ENCODE data around the gene TTC12. TPM values are rescaled to one million over a fixed set of nuclear protein-coding genes. Genes with fewer than 3 reads are reported as not detected.

Gene TTC12
- total and polyA plus RNA-seq, 2 donors from 2014 or later = 16.7 to 34.4 TPM

DNA sequence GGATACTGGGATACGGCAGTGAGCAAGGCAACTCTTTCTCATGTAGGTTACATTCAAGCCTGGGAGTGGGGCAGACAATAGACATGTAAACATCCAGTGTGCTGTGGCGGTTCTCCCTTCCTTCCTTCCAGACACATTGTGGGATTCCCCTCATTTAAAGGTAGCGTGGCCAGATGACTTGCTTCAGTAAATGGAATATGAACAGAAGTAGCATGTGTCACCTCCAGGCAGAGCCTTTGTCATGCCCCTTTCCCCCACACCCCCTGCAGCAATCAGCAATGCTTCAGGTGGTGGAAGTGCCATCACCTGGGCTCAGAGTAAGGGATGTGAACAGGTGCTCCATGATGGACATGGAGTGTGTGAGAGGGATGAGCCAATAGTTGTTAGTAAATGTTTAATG, 34.8 kb upstream of the TTC12 start:
- TF ChIP-seq, protein P1, sequence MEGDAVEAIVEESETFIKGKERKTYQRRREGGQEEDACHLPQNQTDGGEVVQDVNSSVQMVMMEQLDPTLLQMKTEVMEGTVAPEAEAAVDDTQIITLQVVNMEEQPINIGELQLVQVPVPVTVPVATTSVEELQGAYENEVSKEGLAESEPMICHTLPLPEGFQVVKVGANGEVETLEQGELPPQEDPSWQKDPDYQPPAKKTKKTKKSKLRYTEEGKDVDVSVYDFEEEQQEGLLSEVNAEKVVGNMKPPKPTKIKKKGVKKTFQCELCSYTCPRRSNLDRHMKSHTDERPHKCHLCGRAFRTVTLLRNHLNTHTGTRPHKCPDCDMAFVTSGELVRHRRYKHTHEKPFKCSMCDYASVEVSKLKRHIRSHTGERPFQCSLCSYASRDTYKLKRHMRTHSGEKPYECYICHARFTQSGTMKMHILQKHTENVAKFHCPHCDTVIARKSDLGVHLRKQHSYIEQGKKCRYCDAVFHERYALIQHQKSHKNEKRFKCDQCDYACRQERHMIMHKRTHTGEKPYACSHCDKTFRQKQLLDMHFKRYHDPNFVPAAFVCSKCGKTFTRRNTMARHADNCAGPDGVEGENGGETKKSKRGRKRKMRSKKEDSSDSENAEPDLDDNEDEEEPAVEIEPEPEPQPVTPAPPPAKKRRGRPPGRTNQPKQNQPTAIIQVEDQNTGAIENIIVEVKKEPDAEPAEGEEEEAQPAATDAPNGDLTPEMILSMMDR (IDR thresholded peaks at IDR 0.05; ENCODE audit: borderline replicate concordance, extremely low read depth, insufficient read depth) = no peak
- H3K27ac ChIP-seq (ENCODE audit: low read depth in 2 of 2, low read length in 2 of 2) = no peak overlapping the region
- no peak for FAIRE-seq
- no peak overlapping the region for H3K9ac ChIP-seq (ENCODE audit: low read length in 3 of 3)
- no peaks in the 10 kb centered on the region for H3K27me3 ChIP-seq (ENCODE audit: control insufficient read depth, insufficient read depth, low read length)
- no peaks in the 10 kb centered on the region for H3K4me1 ChIP-seq (ENCODE audit: control insufficient read depth in 2 of 3, insufficient read depth in 2 of 3, low read depth in 1 of 3, low read length in 3 of 3)
- no peak overlapping the region for H3K4me3 ChIP-seq (ENCODE audit: low read length in 3 of 3)
- no peaks in the 10 kb centered on the region for H3K36me3 ChIP-seq (ENCODE audit: control insufficient read depth in 2 of 3, insufficient read depth in 3 of 3, low read length in 3 of 3)
- intact Hi-C loops (cut with DNase I) = no loop called here
- no peak for DNase-seq
- H3K9me3 ChIP-seq (ENCODE audit: control insufficient read depth in 2 of 3, insufficient read depth in 1 of 3, low read length in 3 of 3) = no peaks in the 10 kb centered on the region

DNA sequence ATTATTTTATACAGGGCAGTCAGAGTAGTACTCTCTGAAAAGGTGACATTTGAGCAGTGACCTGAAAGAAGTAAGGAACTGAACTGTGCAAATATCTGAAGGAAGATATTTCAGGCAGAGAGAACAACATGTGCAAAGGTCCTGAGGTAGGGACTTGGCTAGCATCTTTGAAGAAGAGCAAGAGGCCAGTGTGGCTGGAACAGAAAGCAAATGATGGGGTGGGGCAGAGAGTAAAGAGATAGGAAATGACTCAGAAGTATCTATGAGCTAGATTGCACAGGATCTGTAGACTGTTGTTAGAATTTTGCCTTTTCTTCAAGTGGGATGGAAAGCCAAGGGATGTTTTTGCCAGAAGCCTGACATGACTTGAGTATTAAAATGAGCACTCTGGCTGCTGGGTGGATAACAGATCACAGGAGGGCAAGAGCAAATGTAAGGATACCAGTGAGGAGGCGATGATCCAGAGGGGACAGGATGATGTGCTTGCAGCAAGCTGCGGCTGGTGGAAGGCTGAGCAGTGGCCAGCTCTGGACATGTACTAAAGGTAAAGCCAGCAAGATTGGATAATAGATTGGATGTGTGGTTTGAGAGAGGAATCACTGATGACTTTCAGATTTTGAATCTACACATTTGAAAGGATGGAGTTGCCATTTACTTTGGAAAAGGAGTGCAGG, 33.2 kb upstream of the TTC12 start:
- intact Hi-C loops (cut with DNase I) = no loop called here
- FAIRE-seq (no peak), DNase-seq (no peak)
- H3K27ac ChIP-seq (ENCODE audit: low read depth in 2 of 2, low read length in 2 of 2) = no peak overlapping the region
- no peak overlapping the region for H3K9ac ChIP-seq (ENCODE audit: low read length in 3 of 3)
- H3K9me3 ChIP-seq (ENCODE audit: control insufficient read depth in 2 of 3, insufficient read depth in 1 of 3, low read length in 3 of 3) = no peaks in the 10 kb centered on the region
- no peaks in the 10 kb centered on the region for H3K4me1 ChIP-seq (ENCODE audit: control insufficient read depth in 2 of 3, insufficient read depth in 2 of 3, low read depth in 1 of 3, low read length in 3 of 3)
- no peaks in the 10 kb centered on the region for H3K27me3 ChIP-seq (ENCODE audit: control insufficient read depth, insufficient read depth, low read length)
- no peak overlapping the region for H3K4me3 ChIP-seq (ENCODE audit: low read length in 3 of 3)
- TF ChIP-seq, protein P1 (IDR thresholded peaks at IDR 0.05; ENCODE audit: borderline replicate concordance, extremely low read depth, insufficient read depth) = no peak
- no peaks in the 10 kb centered on the region for H3K36me3 ChIP-seq (ENCODE audit: control insufficient read depth in 2 of 3, insufficient read depth in 3 of 3, low read length in 3 of 3)

DNA sequence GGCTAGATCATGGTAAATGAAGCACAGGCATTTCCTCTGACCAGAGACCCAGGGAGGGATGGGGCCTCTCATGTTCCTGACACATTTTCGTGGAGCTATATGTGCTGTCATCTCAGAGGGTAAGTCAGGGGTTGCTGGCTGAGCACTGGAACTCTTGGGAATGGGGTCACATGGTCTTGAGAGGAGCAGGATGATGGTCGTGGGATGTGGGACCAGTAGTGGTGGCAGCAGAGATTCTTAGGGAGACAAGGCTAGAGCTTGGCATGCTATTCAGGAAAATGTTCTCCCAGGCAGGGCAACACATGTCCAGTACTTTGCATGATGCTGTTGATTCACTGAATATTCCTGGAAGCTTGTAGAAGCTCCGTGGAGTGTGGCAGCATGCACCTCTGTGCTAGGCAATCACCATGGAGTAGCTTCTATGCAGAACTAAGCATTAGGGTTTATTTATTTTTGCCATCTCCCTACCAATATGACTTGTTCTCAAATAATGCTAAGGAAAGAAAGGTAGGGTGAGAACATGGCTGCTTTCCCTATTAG, 31.4 kb upstream of the TTC12 start:
- intact Hi-C loops (cut with DNase I) = no loop called here
- FAIRE-seq = no peak
- TF ChIP-seq, protein P1 (IDR thresholded peaks at IDR 0.05; ENCODE audit: borderline replicate concordance, extremely low read depth, insufficient read depth) = no peak
- no peak for DNase-seq
- no peaks in the 10 kb centered on the region for H3K9me3 ChIP-seq (ENCODE audit: control insufficient read depth in 2 of 3, insufficient read depth in 1 of 3, low read length in 3 of 3)
- H3K4me1 ChIP-seq (ENCODE audit: control insufficient read depth in 2 of 3, insufficient read depth in 2 of 3, low read depth in 1 of 3, low read length in 3 of 3) = no peaks in the 10 kb centered on the region
- H3K9ac ChIP-seq (ENCODE audit: low read length in 3 of 3) = no peak overlapping the region
- H3K27ac ChIP-seq (ENCODE audit: low read depth in 2 of 2, low read length in 2 of 2) = no peak overlapping the region
- no peaks in the 10 kb centered on the region for H3K36me3 ChIP-seq (ENCODE audit: control insufficient read depth in 2 of 3, insufficient read depth in 3 of 3, low read length in 3 of 3)
- no peak overlapping the region for H3K4me3 ChIP-seq (ENCODE audit: low read length in 3 of 3)
- no peaks in the 10 kb centered on the region for H3K27me3 ChIP-seq (ENCODE audit: control insufficient read depth, insufficient read depth, low read length)

All from kidney (tissue), 14 donors.